Raji (cell line): Measurements from ENCODE around the gene P3H3.

Experiments
- POLR2A ChIP-seq: IDR thresholded peaks from 2 replicates; pipeline ENCODE4 v1.6.1; 2011; ENCODE audit warnings: low read depth, low read length, control low read depth; ENCODE audit not compliant: insufficient read depth

Gene P3H3

GRCh38 chr12:6828781-6829535 lies 751 bp downstream of the P3H3 start:
- TF ChIP-seq POLR2A = no peak

GRCh38 chr12:6829536-6830220 lies 1.5 kb downstream of the P3H3 start:
- no peak for TF ChIP-seq POLR2A

- TF ChIP-seq POLR2A = no peak
Observed at GRCh38 chr12:6830286-6830890, 2.2 kb downstream of the P3H3 start.

GRCh38 chr12:6830999-6831398 lies 2.8 kb downstream of the P3H3 start:
- no peak for TF ChIP-seq POLR2A

- no peak for TF ChIP-seq POLR2A
Observed at GRCh38 chr12:6831450-6831995, 3.3 kb downstream of the P3H3 start.

GRCh38 chr12:6832125-6832524 lies 3.9 kb downstream of the P3H3 start:
- no peak for TF ChIP-seq POLR2A

- no peak for TF ChIP-seq POLR2A
Observed at GRCh38 chr12:6833189-6833890, 5.1 kb downstream of the P3H3 start.

- no peak for TF ChIP-seq POLR2A
Observed at GRCh38 chr12:6834254-6834653, 6.0 kb downstream of the P3H3 start.

- no peak for TF ChIP-seq POLR2A
Observed at GRCh38 chr12:6834873-6835272, 6.7 kb downstream of the P3H3 start.

- TF ChIP-seq POLR2A = no peak
Observed at GRCh38 chr12:6836851-6837250, 8.6 kb downstream of the P3H3 start.

GRCh38 chr12:6837370-6838060 lies 9.3 kb downstream of the P3H3 start:
- TF ChIP-seq POLR2A = no peak

GRCh38 chr12:6838854-6839253 lies 10.6 kb downstream of the P3H3 start:
- TF ChIP-seq POLR2A = no peak

- peak; percentile 92 for TF ChIP-seq POLR2A
Observed at GRCh38 chr12:6839482-6840201, 11.4 kb downstream of the P3H3 start.

- no peak for TF ChIP-seq POLR2A
Observed at GRCh38 chr12:6840330-6840729, 12.1 kb downstream of the P3H3 start.
